ENCODE results near the gene SELP.

DNA sequence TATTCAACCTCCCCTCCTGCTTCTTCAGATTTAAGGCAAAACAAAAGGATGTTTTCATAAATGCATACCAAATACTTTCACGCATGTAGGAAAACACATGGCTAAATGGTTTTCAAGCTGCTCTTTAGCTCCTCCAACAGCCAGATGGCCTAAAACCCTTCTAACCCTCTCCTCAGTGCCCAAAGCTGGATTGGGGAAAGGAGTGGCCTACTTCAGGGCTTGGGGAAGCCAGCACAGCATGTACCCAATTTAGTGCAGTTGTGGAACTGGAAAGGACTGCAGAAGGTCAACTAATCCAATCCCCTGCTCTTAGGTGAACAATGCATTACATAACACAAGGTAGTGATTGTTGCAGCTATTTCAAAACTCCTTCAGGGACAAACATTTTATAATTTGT lies 53.0 kb downstream of the SELP start:
- TF ChIP-seq, protein P1, sequence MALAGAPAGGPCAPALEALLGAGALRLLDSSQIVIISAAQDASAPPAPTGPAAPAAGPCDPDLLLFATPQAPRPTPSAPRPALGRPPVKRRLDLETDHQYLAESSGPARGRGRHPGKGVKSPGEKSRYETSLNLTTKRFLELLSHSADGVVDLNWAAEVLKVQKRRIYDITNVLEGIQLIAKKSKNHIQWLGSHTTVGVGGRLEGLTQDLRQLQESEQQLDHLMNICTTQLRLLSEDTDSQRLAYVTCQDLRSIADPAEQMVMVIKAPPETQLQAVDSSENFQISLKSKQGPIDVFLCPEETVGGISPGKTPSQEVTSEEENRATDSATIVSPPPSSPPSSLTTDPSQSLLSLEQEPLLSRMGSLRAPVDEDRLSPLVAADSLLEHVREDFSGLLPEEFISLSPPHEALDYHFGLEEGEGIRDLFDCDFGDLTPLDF (CRISPR knock-in tag; IDR thresholded peaks at IDR 0.05): no peak
- TF ChIP-seq, protein P2, sequence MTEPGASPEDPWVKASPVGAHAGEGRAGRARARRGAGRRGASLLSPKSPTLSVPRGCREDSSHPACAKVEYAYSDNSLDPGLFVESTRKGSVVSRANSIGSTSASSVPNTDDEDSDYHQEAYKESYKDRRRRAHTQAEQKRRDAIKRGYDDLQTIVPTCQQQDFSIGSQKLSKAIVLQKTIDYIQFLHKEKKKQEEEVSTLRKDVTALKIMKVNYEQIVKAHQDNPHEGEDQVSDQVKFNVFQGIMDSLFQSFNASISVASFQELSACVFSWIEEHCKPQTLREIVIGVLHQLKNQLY (CRISPR knock-in tag; IDR thresholded peaks at IDR 0.05): no peak
- TF ChIP-seq, protein P3, sequence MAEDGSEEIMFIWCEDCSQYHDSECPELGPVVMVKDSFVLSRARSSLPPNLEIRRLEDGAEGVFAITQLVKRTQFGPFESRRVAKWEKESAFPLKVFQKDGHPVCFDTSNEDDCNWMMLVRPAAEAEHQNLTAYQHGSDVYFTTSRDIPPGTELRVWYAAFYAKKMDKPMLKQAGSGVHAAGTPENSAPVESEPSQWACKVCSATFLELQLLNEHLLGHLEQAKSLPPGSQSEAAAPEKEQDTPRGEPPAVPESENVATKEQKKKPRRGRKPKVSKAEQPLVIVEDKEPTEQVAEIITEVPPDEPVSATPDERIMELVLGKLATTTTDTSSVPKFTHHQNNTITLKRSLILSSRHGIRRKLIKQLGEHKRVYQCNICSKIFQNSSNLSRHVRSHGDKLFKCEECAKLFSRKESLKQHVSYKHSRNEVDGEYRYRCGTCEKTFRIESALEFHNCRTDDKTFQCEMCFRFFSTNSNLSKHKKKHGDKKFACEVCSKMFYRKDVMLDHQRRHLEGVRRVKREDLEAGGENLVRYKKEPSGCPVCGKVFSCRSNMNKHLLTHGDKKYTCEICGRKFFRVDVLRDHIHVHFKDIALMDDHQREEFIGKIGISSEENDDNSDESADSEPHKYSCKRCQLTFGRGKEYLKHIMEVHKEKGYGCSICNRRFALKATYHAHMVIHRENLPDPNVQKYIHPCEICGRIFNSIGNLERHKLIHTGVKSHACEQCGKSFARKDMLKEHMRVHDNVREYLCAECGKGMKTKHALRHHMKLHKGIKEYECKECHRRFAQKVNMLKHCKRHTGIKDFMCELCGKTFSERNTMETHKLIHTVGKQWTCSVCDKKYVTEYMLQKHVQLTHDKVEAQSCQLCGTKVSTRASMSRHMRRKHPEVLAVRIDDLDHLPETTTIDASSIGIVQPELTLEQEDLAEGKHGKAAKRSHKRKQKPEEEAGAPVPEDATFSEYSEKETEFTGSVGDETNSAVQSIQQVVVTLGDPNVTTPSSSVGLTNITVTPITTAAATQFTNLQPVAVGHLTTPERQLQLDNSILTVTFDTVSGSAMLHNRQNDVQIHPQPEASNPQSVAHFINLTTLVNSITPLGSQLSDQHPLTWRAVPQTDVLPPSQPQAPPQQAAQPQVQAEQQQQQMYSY (CRISPR knock-in tag; IDR thresholded peaks at IDR 0.05): no peak
- TF ChIP-seq, protein P4, sequence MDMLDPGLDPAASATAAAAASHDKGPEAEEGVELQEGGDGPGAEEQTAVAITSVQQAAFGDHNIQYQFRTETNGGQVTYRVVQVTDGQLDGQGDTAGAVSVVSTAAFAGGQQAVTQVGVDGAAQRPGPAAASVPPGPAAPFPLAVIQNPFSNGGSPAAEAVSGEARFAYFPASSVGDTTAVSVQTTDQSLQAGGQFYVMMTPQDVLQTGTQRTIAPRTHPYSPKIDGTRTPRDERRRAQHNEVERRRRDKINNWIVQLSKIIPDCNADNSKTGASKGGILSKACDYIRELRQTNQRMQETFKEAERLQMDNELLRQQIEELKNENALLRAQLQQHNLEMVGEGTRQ (CRISPR knock-in tag; IDR thresholded peaks at IDR 0.05): no peak
- TF ChIP-seq, protein P5, sequence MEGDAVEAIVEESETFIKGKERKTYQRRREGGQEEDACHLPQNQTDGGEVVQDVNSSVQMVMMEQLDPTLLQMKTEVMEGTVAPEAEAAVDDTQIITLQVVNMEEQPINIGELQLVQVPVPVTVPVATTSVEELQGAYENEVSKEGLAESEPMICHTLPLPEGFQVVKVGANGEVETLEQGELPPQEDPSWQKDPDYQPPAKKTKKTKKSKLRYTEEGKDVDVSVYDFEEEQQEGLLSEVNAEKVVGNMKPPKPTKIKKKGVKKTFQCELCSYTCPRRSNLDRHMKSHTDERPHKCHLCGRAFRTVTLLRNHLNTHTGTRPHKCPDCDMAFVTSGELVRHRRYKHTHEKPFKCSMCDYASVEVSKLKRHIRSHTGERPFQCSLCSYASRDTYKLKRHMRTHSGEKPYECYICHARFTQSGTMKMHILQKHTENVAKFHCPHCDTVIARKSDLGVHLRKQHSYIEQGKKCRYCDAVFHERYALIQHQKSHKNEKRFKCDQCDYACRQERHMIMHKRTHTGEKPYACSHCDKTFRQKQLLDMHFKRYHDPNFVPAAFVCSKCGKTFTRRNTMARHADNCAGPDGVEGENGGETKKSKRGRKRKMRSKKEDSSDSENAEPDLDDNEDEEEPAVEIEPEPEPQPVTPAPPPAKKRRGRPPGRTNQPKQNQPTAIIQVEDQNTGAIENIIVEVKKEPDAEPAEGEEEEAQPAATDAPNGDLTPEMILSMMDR (IDR thresholded peaks at IDR 0.05): no peak
- TF ChIP-seq JUN (CRISPR knock-in tag; IDR thresholded peaks at IDR 0.05): no peak
- no peak for TF ChIP-seq CBFB (CRISPR knock-in tag; IDR thresholded peaks at IDR 0.05; ENCODE audit: low read depth)
- no peak for TF ChIP-seq FOXP1 (CRISPR knock-in tag; IDR thresholded peaks at IDR 0.05; ENCODE audit: borderline replicate concordance)
- TF ChIP-seq, protein P6, sequence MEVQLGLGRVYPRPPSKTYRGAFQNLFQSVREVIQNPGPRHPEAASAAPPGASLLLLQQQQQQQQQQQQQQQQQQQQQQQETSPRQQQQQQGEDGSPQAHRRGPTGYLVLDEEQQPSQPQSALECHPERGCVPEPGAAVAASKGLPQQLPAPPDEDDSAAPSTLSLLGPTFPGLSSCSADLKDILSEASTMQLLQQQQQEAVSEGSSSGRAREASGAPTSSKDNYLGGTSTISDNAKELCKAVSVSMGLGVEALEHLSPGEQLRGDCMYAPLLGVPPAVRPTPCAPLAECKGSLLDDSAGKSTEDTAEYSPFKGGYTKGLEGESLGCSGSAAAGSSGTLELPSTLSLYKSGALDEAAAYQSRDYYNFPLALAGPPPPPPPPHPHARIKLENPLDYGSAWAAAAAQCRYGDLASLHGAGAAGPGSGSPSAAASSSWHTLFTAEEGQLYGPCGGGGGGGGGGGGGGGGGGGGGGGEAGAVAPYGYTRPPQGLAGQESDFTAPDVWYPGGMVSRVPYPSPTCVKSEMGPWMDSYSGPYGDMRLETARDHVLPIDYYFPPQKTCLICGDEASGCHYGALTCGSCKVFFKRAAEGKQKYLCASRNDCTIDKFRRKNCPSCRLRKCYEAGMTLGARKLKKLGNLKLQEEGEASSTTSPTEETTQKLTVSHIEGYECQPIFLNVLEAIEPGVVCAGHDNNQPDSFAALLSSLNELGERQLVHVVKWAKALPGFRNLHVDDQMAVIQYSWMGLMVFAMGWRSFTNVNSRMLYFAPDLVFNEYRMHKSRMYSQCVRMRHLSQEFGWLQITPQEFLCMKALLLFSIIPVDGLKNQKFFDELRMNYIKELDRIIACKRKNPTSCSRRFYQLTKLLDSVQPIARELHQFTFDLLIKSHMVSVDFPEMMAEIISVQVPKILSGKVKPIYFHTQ (CRISPR knock-in tag; IDR thresholded peaks at IDR 0.05): no peak
- TF ChIP-seq, protein P7, sequence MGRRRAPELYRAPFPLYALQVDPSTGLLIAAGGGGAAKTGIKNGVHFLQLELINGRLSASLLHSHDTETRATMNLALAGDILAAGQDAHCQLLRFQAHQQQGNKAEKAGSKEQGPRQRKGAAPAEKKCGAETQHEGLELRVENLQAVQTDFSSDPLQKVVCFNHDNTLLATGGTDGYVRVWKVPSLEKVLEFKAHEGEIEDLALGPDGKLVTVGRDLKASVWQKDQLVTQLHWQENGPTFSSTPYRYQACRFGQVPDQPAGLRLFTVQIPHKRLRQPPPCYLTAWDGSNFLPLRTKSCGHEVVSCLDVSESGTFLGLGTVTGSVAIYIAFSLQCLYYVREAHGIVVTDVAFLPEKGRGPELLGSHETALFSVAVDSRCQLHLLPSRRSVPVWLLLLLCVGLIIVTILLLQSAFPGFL (CRISPR knock-in tag; IDR thresholded peaks at IDR 0.05; ENCODE audit: borderline replicate concordance): no peak
- no peak for TF ChIP-seq FOXK1 (CRISPR knock-in tag; IDR thresholded peaks at IDR 0.05)
- TF ChIP-seq, protein P8, sequence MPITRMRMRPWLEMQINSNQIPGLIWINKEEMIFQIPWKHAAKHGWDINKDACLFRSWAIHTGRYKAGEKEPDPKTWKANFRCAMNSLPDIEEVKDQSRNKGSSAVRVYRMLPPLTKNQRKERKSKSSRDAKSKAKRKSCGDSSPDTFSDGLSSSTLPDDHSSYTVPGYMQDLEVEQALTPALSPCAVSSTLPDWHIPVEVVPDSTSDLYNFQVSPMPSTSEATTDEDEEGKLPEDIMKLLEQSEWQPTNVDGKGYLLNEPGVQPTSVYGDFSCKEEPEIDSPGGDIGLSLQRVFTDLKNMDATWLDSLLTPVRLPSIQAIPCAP (CRISPR knock-in tag; IDR thresholded peaks at IDR 0.05): no peak
- TF ChIP-seq, protein P9, sequence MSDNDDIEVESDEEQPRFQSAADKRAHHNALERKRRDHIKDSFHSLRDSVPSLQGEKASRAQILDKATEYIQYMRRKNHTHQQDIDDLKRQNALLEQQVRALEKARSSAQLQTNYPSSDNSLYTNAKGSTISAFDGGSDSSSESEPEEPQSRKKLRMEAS (CRISPR knock-in tag; IDR thresholded peaks at IDR 0.05): no peak
- TF ChIP-seq NR3C1 (CRISPR knock-in tag; conservative IDR thresholded peaks at IDR 0.05; ENCODE audit: low read depth): no peak
